ENCODE results near the gene C1QA. TPM values are rescaled to one million over a fixed set of nuclear protein-coding genes. Genes with fewer than 3 reads are reported as not detected.
"Not testable (repeated sequence)": the region's sequence is repeated elsewhere in the genome, so short reads cannot be mapped to it uniquely, and the experiment has no call there.

C1QA gene
- polyA plus RNA-seq, 4 donors, result 12.6 to 16.1 (median 13.7) TPM

- no peak for DNase-seq (ENCODE audit: low read depth in 4 of 4, low spot score in 3 of 4)
These were observed 2.9 kb downstream of the C1QA start for GRCh38 chr1:22639286-22639685.

- no peak for DNase-seq (ENCODE audit: low read depth in 4 of 4, low spot score in 3 of 4)
These were observed 4.8 kb downstream of the C1QA start for GRCh38 chr1:22641247-22641646.

GRCh38 chr1:22641906-22642636 lies 5.6 kb downstream of the C1QA start:
- DNase-seq (ENCODE audit: low read depth in 4 of 4, low spot score in 3 of 4), result peak in 3 of 4 donors; percentile 28 to 59 (median 33)

GRCh38 chr1:22643381-22643780 lies 7.0 kb downstream of the C1QA start, which contains the start of gene C1QC:
C1QC (plus strand) TSS chr1:22643633; CDS start chr1:22644024, 391 bp downstream.
- DNase-seq (ENCODE audit: low read depth in 4 of 4, low spot score in 3 of 4), result no peak

- no peak for DNase-seq (ENCODE audit: low read depth in 4 of 4, low spot score in 3 of 4)
These were observed 7.5 kb downstream of the C1QA start for GRCh38 chr1:22643928-22644327.

DNA sequence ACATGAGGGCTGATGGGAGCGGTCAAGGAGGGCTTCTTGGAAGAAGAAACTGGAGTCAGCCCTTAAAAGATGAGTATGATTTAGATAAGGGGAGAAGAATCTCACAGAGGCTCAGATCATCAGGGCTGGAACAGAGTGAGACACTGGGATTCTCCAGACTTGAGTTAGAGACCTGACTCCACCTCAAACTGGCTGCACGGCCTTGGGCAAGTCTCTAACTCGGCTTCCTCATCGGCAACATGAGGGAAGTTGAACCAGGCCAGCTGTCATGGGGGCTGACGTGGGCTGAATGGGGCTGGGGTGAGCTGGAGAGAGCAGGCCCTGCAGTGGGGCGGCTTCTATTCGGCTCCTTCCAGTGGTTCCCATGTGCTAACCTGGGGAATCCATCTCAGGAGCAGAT lies 9.5 kb downstream of the C1QA start:
- DNase-seq (ENCODE audit: low read depth in 4 of 4, low spot score in 3 of 4), result no peak

DNA sequence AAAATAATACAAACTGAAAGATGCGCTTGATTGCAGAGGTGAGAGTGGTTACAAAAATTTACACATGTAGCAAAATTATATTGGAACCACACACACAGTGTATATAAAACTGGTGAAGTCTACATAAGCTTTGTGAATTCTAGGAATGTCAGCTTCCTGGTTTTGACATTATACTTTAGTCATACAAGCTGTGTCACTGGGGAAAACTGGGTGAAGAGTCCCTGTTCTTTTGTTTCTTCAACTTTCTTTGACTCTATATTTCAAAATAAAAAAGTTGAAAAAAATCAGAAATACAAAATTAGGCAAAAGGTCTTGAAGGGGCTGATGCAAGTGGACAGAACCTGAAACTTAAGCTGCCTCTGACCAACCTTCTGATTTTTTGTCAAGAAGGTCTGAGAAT lies 10.0 kb downstream of the C1QA start:
- DNase-seq (ENCODE audit: low read depth in 4 of 4, low spot score in 3 of 4), result no peak

DNA sequence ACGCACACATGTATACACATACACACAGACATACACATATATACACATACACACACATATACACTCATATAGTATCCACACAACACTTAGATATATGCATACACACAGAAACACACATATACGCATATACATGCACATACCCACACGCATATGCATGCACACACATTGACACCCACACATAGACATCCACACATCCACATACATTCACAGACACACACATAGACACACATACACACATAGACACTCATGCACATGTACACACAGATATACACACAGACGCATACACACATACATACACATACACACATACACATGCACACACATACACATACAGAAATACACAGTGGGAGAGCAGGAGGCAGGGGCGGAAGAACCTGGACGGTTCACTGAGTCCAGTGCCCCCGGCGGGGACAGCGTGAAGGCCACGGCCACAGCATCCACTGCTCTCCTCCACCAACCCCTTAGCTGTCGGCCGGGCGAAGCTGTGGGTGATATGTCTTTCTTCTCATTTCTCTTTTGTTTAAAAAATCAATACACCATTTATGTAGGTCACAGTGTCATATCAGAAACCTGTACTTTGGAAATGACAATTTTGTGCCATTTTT lies 13.8 kb downstream of the C1QA start:
- no peak for DNase-seq (ENCODE audit: low read depth in 4 of 4, low spot score in 3 of 4)

- DNase-seq (ENCODE audit: low read depth in 4 of 4, low spot score in 3 of 4), result no peak
These were observed 15.8 kb downstream of the C1QA start for GRCh38 chr1:22651941-22652856.

DNA sequence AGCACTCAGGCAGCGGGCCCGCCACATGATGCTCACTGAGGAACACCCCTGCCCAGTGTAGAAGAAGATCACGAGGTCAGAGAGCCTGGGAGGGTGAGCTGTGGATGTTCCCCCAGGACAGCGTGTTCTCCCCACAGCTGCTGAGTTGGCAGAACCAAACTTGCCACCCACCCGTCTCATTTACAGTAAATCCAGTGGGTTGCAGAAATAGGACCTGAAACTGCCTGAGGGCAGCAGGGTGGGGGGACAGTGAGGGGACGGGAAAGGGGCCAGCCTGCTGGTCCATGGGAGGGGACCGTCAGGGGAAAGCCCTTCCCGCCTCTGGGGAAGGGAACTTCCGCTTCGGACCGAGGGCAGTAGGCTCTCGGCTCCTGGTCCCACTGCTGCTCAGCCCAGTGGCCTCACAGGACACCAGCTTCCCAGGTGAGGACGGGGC lies 16.5 kb downstream of the C1QA start, which contains the start of gene C1QB:
Gene C1QB (plus strand): TSS at position 356 of the 436 bp plus-strand sequence. CDS start 6,227 bp downstream, outside the sequence.
- no peak for DNase-seq (ENCODE audit: low read depth in 4 of 4, low spot score in 3 of 4)

- no peak for DNase-seq (ENCODE audit: low read depth in 4 of 4, low spot score in 3 of 4)
These were observed 18.3 kb downstream of the C1QA start for GRCh38 chr1:22654692-22655091.

DNA sequence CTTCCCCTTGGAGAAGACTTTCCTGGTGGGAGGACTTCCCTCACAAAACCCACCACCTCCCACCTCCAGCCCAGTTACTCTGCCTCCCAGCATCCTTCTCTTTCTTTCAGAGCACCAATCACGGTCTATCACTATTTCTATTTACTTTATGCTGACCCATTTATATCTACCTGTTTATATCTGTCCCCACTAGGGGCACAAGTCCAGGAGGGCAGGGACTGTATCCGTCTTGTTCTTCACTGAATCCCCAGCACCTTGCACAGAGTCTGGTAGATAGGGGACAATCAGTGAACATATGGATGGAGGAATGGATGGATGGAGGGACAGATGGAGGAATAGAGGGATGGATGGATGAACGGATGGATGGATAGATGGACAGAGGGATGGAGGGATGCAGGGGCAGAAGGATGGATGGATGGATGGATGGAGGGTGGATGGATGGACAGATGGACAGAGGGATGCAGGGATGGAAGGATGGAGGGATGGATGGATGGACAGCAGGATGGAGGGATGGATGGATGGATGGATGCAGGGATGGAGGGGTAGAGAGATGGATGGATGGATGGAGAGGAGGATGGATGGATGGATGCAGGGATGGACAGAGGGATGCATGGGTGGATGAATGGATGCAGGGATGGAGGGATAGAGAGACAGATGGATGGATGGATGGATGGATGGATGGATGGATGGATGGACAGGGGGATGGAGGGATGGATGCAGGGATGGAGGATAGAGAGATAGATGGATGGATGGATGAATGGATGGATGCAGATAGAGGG lies 22.1 kb downstream of the C1QA start:
- DNase-seq (ENCODE audit: low read depth in 4 of 4, low spot score in 3 of 4), result no peak

DNA sequence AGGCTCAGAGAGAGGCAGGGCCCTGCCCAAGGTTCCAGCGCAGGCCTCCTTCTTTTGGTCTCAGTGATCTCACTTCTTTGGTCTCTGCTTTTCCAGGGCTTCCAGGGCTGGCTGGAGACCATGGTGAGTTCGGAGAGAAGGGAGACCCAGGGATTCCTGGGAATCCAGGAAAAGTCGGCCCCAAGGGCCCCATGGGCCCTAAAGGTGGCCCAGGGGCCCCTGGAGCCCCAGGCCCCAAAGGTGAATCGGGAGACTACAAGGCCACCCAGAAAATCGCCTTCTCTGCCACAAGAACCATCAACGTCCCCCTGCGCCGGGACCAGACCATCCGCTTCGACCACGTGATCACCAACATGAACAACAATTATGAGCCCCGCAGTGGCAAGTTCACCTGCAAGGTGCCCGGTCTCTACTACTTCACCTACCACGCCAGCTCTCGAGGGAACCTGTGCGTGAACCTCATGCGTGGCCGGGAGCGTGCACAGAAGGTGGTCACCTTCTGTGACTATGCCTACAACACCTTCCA lies 24.4 kb downstream of the C1QA start:
- DNase-seq (ENCODE audit: low read depth in 4 of 4, low spot score in 3 of 4), result no peak

GRCh38 chr1:22661880-22662279 lies 25.5 kb downstream of the C1QA start:
- DNase-seq (ENCODE audit: low read depth in 4 of 4, low spot score in 3 of 4), result no peak

DNA sequence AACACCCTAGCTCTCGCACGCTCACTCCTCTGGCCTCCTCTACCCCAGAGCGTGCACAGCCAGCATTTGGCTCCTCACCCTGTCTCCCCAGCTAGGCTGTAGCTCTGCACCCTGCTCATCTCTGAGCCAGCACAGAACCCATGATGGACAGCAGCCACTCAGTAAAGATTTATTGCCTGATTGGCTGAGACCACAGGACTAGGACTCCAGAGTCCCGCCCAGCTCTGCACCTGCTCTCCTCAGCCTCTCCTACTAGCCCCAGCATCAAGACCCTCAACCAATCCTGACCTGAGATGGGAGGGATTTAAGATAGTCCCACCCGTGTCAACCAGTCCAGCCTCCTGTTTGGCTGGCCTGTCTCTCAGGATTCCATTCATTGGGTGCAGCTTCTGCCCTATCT lies 25.9 kb downstream of the C1QA start:
- DNase-seq (ENCODE audit: low read depth in 4 of 4, low spot score in 3 of 4), result no peak

GRCh38 chr1:22662986-22663408 lies 26.6 kb downstream of the C1QA start:
- no peak for DNase-seq (ENCODE audit: low read depth in 4 of 4, low spot score in 3 of 4)

- DNase-seq (ENCODE audit: low read depth in 4 of 4, low spot score in 3 of 4), result peak in 1 of 4 donors; percentile 32
These were observed 29.3 kb downstream of the C1QA start for GRCh38 chr1:22665752-22666151.

GRCh38 chr1:22666412-22666811 lies 30.0 kb downstream of the C1QA start:
- DNase-seq (ENCODE audit: low read depth in 4 of 4, low spot score in 3 of 4), result no peak

DNA sequence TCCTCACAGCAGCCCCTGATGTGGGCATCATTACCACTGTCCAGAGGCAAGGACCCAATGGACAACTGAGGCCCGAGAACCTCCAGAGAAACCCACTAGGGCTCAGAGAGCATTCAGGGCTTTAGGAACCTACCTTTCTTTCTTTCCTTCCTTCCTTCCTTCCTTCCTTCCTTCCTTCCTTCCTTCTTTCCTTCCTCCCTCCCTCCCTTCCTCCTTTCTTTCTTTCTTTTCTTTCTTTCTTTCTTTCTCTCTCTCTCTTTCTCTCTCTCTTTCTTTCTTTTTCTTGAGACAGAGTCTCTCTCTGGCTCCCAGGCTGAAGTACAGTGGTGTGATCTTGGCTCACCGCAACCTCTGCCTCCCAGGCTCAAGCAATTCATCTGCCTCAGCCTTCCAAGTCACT lies 32.4 kb downstream of the C1QA start:
- DNase-seq (ENCODE audit: low read depth in 4 of 4, low spot score in 3 of 4), result not testable (repeated sequence)
